H1 (cell line): ENCODE results near the gene MS4A5.

Source experiments
- ASH2L ChIP-seq: fragments of 200-600, 300-600 bp; sonication (generic); IDR thresholded peaks from one replicate; pipeline ENCODE4 v1.7.1; 2017; ENCODE audit warnings: low read length
- CREB1 ChIP-seq: IDR thresholded peaks from 2 replicates; pipeline ENCODE4 v1.6.1; 2012; ENCODE audit warnings: inconsistent platforms
- EP300 ChIP-seq, 2 experiments: IDR thresholded peaks; 1 replicate in 1 of 2; 2 replicates in 1 of 2; pipeline ENCODE4 v1.6.1; 2011 to 2012; ENCODE audit warnings: low read depth in 2 of 2, low read length in 2 of 2, mild to moderate bottlenecking in 2 of 2, borderline replicate concordance in 1 of 2, inconsistent platforms in 1 of 2, moderate library complexity in 1 of 2
- GABPA ChIP-seq: IDR thresholded peaks from 2 replicates; pipeline ENCODE4 v1.6.1; 2011; ENCODE audit warnings: mild to moderate bottlenecking, low read length, moderate library complexity, borderline replicate concordance; ENCODE audit not compliant: insufficient read depth
- JUN ChIP-seq: IDR thresholded peaks from 2 replicates; pipeline ENCODE4 v1.6.1; 2011; ENCODE audit warnings: low read depth, mild to moderate bottlenecking, improper control_type of control experiment, low read length
- PHF8 ChIP-seq: fragments of 200-600 bp; sonication (generic); conservative IDR thresholded peaks from 2 replicates; pipeline ENCODE4 v1.7.1; 2012; ENCODE audit warnings: low read depth, mild to moderate bottlenecking, inconsistent platforms, low read length, moderate library complexity
- POLR2A ChIP-seq, 2 experiments: IDR thresholded peaks; 1 replicate in 1 of 2; 2 replicates in 1 of 2; pipeline ENCODE4 v1.6.1; 2011; ENCODE audit warnings: low read depth in 2 of 2, low read length in 2 of 2, mild to moderate bottlenecking in 2 of 2; ENCODE audit errors: control extremely low read depth in 1 of 2
- RAD21 ChIP-seq, 2 experiments: IDR thresholded peaks in 1 of 2; conservative IDR thresholded peaks in 1 of 2; 2 replicates each; pipeline ENCODE4 v1.6.1; 2011; ENCODE audit warnings: low read depth in 2 of 2, low read length in 2 of 2, improper control_type of control experiment in 1 of 2, inconsistent platforms in 1 of 2, mild to moderate bottlenecking in 1 of 2, moderate library complexity in 1 of 2
- SP1 ChIP-seq: IDR thresholded peaks from 2 replicates; pipeline ENCODE4 v1.6.1; 2011; ENCODE audit warnings: low read depth, low read length
- TF ChIP-seq, protein P1 (sequence below), 3 experiments: IDR thresholded peaks; 1 replicate in 2 of 3; 2 replicates in 1 of 3; pipeline versions ENCODE4 v1.5.1 to v1.6.1; 2011; ENCODE audit warnings: low read length in 3 of 3, mild to moderate bottlenecking in 3 of 3, inconsistent platforms in 2 of 3, low read depth in 1 of 3, moderate library complexity in 1 of 3; ENCODE audit not compliant: insufficient read depth in 1 of 3; ENCODE audit errors: control extremely low read depth in 1 of 3

DNA sequence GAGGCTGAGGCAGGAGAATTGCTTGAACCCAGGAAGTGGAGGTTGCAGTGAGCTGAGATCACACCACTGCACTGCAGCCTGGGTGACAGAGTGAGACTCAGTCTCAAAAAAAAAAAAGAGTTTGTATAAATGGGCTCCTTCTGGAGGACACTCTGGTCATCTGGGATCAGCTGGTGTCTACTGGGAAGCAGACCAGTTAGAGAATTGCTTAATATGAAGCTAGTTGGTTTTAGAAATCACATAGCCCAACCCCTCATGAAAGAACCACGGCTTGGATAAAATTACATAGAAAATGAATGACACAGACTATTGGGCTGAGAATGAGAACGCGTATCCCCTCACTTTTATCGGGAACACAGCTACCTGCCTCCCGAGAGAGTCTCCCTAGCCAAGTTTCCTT lies 36.4 kb upstream of the MS4A5 start:
- no peak for TF ChIP-seq EP300 (IDR thresholded peaks at IDR 0.05; ENCODE audit: borderline replicate concordance in 1 of 2, low read depth in 2 of 2, low read length in 2 of 2)
- no peak for TF ChIP-seq SP1
- no peak for TF ChIP-seq CREB1
- no peak for TF ChIP-seq JUN
- TF ChIP-seq ASH2L: no peak
- TF ChIP-seq, protein P1, sequence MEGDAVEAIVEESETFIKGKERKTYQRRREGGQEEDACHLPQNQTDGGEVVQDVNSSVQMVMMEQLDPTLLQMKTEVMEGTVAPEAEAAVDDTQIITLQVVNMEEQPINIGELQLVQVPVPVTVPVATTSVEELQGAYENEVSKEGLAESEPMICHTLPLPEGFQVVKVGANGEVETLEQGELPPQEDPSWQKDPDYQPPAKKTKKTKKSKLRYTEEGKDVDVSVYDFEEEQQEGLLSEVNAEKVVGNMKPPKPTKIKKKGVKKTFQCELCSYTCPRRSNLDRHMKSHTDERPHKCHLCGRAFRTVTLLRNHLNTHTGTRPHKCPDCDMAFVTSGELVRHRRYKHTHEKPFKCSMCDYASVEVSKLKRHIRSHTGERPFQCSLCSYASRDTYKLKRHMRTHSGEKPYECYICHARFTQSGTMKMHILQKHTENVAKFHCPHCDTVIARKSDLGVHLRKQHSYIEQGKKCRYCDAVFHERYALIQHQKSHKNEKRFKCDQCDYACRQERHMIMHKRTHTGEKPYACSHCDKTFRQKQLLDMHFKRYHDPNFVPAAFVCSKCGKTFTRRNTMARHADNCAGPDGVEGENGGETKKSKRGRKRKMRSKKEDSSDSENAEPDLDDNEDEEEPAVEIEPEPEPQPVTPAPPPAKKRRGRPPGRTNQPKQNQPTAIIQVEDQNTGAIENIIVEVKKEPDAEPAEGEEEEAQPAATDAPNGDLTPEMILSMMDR (IDR thresholded peaks at IDR 0.05; ENCODE audit: control extremely low read depth in 1 of 3, insufficient read depth in 1 of 3, low read depth in 1 of 3, low read length in 3 of 3): no peak
- TF ChIP-seq POLR2A (IDR thresholded peaks at IDR 0.05; ENCODE audit: control extremely low read depth in 1 of 2, low read depth in 2 of 2, low read length in 2 of 2): no peak
- no peak for TF ChIP-seq RAD21 (IDR thresholded peaks at IDR 0.05 in 1 of 2, conservative IDR thresholded peaks at IDR 0.05 in 1 of 2; ENCODE audit: low read depth in 2 of 2, low read length in 2 of 2)
- TF ChIP-seq PHF8: no peak
- TF ChIP-seq GABPA: no peak
